ENCODE measurements around the gene MAP3K7.

The MAP3K7 gene

DNA sequence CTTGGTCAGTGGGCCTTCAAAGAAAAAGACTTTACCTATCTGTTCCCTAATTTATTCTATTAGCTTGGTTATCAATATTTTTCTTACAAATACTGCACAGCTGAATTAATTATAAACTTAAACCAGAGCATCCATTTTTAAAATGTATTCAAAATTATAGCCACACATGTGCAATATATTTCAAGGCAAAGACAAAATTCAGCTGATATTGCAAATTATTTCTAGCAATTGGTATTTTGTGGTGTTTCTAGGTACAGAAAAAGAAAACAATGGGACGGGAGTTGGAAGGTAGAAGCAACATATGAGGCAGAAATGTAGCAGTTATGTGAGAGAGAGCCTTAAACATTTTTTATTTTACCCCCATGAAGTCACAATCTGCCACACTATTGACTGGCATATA is 64.9 kb downstream of the MAP3K7 start:
- DNase-seq = no peak

DNA sequence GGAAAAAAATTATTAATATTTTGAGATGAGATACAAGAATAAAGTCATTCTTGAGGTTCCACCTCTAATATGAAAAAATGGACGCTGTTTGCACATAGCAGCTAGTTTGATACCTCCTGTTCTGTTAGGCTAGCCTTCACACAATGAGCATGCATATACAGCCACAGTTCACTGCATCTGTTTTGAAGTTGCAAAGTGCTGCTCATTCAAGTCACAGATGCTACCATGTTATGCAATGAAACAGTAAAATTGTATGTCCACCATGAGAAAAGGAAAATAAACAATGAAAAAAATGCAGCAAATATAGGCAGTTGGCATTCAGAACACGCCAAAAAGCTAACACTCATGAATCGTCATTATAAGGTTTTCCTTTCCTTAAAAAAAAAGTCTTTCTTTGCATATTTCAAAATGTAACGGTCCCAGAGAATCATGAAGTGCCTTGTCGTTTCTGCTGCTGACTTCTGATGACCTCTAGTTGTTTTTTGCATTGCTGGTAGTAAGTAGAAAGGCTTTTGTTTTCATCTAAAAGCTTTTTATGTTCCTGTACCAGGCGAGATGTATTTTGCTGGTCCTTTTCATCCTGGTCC is 70.7 kb downstream of the MAP3K7 start:
- DNase-seq = no peak

DNA sequence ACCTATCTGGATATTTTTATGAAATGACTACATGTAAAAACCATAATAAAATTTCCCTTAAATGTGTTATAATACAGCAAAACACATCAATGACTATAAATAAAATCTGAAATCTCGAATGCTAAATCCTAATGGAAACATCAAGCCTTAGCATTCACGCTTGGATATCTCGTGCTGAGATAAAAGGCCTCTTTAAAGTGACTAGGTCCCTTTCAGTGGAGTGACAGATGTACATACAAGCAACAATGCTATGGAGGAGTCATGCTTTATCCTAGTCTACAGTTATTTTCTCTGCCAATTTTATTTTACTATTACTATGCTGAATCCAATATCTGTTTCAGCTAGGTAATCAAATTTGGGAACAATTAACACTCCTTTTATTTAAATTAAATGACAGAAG is 72.4 kb downstream of the MAP3K7 start:
- DNase-seq = no peak

DNA sequence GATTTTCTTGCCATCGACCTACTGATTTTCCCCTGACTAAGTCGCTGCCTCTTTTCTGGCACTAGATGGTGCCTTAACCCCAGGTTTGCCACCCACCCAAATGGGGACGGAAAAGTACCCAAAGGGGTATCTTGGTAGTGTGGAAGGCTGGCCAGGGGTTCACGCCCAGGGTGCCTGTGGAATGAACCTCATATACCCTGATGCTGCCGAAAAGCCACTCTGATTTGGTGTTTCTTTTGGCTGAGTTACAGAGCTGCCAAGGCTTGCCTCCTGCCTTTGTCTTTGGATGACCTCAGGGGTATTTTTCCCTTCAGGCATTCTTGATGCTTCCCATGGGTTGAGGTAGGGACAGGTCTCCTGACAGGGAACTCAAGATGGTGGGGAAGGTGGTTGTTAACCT is 78.1 kb downstream of the MAP3K7 start:
- DNase-seq = no peak

DNA sequence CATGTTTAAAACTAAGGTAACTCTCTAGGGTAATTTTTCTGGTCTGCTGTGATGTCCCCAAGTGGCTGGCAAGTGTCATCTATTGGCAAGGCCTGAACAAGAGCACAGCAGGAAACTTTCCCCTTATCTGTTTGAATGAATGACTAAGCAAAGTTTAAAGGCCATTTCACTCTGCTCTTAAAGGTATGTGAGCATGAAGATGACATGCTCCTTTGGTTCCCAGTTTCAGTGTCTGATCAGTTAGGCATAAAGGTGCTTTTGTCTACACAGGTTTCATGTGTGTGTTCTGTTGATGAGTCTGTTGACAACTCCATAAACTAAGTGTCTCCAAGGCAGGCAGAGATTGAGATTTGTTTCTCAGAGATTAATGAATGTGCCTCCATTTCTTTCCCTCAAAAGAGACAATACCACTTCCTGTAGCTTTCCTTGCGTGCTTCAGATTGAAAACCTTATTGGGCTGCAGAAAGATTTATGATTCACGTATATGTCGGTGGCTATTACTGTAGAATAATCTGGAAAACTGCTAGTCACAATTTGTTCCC is 83.9 kb downstream of the MAP3K7 start:
- no peak for DNase-seq

DNA sequence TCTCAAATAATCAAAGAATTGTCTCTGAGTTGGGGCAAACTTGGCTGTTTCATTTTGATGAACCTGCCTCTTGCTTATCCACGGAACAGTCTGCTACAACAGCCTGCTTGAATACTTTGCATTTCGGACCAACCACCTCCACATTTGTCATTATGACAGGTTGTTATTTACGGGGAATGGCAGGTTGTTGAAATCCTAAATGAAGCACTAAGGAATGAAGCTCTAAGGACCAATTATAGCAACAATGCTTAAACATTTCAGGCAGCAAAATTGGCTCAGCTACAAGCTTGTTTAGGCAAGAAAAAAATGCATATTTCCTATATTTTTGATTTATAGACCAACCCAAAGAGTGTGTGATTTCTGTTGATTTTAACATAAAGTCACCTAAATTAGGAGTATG is 84.5 kb downstream of the MAP3K7 start:
- DNase-seq = no peak

DNA sequence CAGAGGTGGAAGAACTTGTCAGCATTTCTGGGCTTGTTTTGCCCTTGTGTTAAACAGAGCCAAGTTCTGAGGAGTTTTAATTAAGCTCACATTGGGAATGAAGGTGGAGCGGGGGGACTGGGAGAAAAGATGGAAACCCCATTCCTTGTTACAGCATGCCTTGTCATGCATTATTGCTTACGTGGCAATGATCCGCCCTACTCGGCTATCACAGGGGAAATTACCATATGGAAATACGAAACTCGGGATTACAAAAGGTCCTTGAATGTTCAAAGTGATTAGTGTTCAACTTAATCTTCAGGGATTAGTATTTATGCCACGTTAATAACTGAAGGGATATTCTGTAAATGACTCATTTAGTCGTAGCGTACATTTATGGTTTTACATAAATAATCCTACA is 86.4 kb downstream of the MAP3K7 start:
- no peak for DNase-seq

- no peak for DNase-seq
These were observed 89.5 kb downstream of the MAP3K7 start for GRCh38 chr6:90497411-90497810.

GRCh38 chr6:90496258-90497016 is 90.4 kb downstream of the MAP3K7 start:
- no peak for DNase-seq

- no peak for DNase-seq
These were observed 91.6 kb downstream of the MAP3K7 start for GRCh38 chr6:90495216-90495817.

- DNase-seq = no peak
These were observed 92.6 kb downstream of the MAP3K7 start for GRCh38 chr6:90494067-90494780.

- DNase-seq = no peak
These were observed 93.5 kb downstream of the MAP3K7 start for GRCh38 chr6:90493332-90493731.

DNA sequence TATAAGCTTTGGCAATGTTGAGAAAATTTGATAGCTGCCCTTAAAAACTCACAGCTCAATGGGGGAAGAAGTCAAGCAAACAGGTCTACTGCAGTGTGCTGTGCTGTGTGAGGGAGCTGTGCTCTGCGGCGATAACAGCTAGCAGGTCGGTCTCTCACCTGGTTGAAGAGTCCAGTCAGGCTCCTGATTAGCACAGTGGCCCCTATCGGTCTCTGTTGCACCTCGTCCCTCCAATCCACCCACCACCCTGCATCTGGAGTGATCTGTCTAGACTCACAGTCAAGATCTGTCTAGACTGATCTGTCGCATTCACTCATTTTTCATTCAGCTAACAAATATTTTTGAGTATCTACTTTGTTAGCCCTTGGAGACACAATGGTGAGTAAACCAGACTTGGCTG is 94.1 kb downstream of the MAP3K7 start:
- DNase-seq = no peak

GRCh38 chr6:90492369-90492768 is 94.5 kb downstream of the MAP3K7 start:
- DNase-seq = no peak

GRCh38 chr6:90490030-90490716 is 96.7 kb downstream of the MAP3K7 start:
- DNase-seq = no peak

- no peak for DNase-seq
These were observed 98.1 kb downstream of the MAP3K7 start for GRCh38 chr6:90488816-90489215.

- no peak for DNase-seq
These were observed 101.1 kb downstream of the MAP3K7 start for GRCh38 chr6:90485635-90486277.

DNA sequence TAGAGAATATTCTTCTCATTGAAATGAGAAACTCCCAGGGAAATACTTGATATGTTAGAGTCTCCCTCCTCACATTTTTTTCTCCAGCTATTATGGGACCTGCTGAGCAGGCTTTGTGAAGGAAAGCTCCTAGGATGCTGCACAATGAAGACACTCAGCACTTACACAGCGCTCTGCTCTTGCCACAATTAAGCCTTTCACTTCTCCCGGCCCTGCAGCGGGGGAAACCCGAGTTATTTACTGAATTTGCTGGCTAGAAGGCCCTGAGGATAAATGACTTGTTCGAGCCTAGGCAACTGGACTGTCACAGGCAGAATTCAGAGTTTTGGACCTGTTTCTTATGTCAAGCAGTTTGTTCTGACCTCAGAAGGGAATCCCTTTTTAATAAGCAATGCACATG is 102.0 kb downstream of the MAP3K7 start:
- DNase-seq = no peak

GRCh38 chr6:90484385-90484784 is 102.5 kb downstream of the MAP3K7 start:
- no peak for DNase-seq

GRCh38 chr6:90483956-90484355 is 102.9 kb downstream of the MAP3K7 start:
- no peak for DNase-seq

- DNase-seq = no peak
These were observed 103.6 kb downstream of the MAP3K7 start for GRCh38 chr6:90483116-90483839.

- DNase-seq = no peak
These were observed 106.2 kb downstream of the MAP3K7 start for GRCh38 chr6:90480666-90481065.

Measured in activated T-cell treated with anti-CD3 and anti-CD28 coated beads, Interleukin-2, amount 50 U/mL, for 48 hours (primary cell).